Activated naive CD4-positive, alpha-beta T cell treated with anti-CD3 and anti-CD28 coated beads, Interleukin-2, amount 50 U/mL, for 16 hours (primary cell): ENCODE measurements around the gene DPYD.

Experiments used
- DNase-seq: peaks from one replicate; pipeline ENCODE4 v3.0.0-alpha.2; 2020

Gene DPYD

GRCh38 chr1:97680470-97680869, 240.4 kb downstream of the DPYD start:
- DNase-seq, result no peak

DNA sequence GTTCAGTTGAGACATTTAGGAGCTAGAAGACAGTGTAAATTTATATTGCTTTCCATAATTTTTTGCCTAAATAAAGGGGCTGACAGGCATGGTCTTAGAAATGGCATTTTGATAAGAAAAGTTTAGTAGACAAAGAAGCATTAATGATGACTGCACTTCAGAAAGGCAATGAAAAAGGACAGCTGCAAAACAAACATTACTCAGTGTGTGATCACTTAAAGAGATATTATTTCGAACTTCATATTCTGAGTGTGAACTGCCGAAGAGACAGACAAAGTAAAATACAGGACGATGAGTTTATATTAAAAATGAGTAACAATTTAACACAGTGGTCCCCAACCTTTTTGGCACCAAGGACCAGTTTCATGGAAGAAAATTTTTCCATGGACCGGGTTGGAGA, 243.1 kb downstream of the DPYD start:
- no peak for DNase-seq

DNA sequence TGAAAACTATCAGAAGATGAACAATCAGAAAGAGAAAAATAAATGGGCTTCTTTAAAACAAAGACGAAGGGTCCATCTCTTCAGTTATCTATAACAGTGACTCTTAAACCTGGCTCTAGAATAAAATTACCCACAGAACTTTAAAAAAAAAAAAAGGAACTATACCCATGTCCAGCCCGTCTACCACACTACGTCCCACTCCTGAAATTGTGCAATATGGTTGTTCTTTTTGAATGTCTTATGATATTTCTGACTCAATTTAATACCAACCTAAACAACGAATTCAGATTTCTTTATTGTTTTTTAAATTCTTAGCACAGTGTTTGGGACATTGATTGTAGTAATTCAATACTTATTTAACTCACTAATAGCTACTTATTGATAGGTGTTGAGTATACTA, 246.3 kb downstream of the DPYD start:
- DNase-seq, result no peak

DNA sequence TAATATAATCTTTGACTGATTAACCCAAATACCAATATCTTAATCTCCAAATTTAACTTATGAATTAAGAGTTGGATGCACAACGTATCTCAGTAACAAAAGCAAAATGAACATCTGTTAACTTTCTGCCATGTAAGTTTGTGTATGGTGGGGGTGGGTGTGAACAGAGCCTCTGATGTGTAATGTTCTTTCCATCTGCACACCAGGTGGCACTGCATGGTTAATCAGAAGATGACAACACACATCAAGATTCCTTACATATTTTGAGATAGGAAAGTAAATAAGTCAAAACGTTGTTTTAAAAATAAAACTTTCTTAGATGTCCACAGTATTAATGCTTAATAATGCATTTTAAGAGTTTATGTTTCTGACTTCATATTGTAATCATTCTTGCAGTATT, 251.9 kb downstream of the DPYD start:
- DNase-seq, result no peak

GRCh38 chr1:97660431-97661105, 260.3 kb downstream of the DPYD start:
- no peak for DNase-seq

- no peak for DNase-seq
Observed at GRCh38 chr1:97654876-97655585, 265.8 kb downstream of the DPYD start.

- no peak for DNase-seq
Observed at GRCh38 chr1:97651250-97651649, 269.6 kb downstream of the DPYD start.

GRCh38 chr1:97649591-97649990, 271.2 kb downstream of the DPYD start:
- DNase-seq, result no peak

DNA sequence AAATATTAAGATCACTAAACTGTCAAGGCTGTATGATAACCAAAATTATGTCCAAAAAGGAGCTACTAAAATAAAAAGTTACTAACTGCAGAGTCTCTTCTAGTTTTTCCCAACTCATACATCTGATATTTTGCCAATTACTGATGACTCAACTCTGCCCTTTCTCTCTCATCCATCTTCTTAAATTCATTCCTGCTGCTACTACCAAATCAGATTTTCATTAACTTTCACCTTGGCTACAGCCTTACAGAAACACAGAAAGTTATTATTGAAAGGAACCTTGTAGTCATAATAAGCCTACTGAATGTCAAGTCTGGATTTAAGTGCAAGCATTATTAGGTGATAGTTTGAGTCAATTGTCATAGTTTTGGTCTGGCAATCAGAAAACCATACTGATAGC, 273.1 kb downstream of the DPYD start:
- no peak for DNase-seq

- DNase-seq, result no peak
Observed at GRCh38 chr1:97646071-97646470, 274.8 kb downstream of the DPYD start.

DNA sequence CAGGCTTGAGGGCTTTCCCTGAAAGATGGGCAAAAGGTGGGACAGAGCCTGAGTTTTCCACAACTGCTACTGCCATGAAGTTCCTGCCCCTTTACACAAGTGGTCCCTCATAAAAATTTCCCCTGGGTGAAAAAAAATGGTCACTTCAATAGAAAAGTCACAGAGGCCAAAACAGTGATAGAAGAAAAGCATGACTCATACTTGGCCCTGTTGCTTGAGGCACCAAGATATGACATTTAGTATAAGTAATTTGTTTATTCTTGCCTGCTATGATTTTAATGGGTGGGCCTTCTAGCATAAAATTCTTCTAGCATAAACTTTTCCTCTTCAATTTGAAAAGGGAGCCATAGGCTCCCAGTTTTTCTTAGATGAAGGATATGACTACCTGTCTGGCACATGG, 280.2 kb downstream of the DPYD start:
- no peak for DNase-seq

DNA sequence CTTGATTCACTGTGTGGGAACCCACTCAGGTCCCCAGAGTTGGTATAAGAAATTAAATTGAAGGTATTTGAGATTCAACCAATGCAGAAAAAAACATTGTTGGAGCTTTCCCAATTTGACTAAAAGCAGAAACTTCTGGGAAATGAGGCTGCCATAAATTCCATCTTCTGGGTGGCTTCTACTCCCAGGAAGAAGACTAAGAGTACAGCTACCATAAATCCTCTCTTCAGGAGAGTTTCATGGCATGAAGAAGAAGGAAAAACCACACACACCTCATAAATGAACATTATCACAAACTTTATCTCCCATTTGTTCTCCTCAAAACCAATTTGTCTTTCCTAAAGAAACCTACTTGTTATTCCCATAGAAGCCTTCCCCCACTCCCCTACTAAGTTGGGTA, 283.9 kb downstream of the DPYD start:
- no peak for DNase-seq

DNA sequence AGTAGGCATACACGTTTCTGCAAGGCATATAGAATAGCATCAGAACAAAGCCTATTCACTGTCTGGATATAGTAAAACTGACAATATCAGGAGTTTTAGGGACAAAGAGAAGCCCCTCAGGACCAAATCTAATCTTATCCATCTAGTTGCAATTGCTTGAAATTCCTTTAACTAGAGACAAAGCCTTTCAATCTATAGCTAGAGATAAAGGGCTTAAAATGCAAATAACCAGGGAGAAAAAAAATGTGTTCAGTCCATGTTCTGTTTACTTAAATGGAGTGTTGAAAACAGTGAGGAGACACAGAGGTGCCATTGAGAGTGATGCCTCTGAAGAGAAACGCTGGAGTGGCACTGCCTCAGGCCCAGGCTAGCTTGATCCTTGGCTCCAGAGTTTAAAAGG, 286.1 kb downstream of the DPYD start:
- DNase-seq, result no peak

GRCh38 chr1:97632776-97633175, 288.1 kb downstream of the DPYD start:
- DNase-seq, result no peak

DNA sequence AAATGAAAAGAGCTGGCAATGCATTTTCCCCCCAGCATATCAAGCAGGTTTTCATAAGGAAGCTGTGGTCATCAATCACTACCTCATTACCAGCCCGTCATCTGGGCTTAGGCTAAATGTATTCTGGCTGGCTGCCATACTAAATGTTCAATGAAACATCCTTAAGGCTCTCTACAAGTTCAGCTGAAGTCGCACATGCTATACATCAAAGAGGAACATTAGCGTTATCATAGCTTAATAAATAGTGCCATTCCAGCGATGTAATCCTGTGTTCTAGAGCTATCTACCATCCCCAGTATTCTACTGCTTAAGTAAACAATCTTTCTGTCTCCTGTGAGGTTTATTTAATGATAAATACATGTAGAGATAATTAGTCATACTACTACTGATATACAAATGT, 288.8 kb downstream of the DPYD start:
- DNase-seq, result no peak

DNA sequence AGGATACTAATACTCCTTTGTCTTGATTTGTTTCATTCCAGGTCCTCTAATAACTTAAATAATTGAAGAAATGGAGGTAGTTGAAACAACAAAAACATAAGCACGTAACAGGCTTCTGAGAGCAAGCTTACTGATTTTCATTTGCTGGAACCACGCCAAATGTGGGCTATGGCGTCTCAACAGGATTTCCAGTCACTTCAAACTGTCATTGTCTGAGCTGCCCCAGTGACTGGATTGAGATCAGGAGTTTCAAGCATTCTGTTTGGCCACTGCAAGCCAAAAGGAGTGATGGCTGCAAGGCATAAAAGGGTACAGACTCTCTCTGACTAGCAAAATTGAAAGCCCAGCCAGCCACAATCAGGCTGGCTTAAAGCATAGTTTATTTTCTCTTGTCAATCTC, 289.9 kb downstream of the DPYD start:
- no peak for DNase-seq

- no peak for DNase-seq
Observed at GRCh38 chr1:97630281-97630680, 290.6 kb downstream of the DPYD start.

DNA sequence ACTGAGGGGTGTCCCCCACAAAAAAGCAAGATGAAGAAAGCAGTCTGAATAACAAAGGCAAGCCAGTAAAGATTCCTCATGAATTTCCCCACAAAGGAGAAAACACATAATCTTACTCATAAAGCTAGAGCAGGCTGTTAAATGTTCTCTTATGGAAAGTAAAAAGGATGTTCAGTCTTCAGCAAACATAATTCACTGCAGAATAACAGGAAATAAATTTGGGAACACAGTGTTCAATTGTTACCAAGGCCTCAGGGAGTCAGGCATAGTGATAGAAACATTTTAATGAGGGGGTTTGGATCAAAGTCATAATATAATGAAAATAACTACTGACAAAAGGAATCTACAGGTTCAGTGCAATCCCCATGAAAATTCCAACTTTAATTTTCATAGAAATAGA, 297.6 kb downstream of the DPYD start:
- DNase-seq, result no peak

DNA sequence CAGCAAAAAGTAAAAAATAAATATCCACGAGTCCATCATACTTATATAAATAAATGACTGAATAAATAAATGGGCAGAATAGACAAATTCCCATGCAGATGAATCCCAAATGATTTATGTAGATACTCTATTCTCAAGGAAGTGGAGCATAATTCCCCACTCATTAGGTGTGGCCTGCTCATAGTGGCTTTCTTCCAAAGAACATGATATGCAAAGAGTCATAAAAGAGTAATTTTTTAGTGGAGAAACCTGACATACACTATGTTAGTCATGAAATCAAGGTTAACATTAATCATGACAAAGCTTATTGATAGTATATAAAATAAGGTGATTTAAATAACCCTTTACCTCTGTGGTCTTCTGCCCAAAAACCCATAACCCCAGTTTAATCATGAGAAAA, 298.9 kb downstream of the DPYD start:
- DNase-seq, result no peak

DNA sequence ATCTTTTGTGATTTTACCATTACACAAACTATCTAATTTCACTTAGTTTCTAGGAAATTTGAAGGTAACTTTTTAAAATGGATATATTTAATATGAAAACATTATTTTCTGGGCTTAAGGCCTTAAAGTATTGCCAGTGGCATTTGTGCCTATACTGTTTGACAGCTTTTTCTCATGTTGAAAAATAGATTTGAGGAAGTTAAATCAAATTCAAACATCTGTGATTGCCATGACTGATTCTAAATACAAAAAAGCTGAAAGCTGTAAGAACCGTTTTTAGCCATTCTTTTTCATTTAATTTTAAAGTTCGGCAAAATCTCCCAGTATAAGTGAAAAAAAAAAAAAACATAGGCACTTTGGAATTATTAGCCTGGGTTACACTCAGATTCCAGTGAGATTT, 301.1 kb downstream of the DPYD start:
- DNase-seq, result no peak

GRCh38 chr1:97610748-97611147, 310.1 kb downstream of the DPYD start:
- no peak for DNase-seq

DNA sequence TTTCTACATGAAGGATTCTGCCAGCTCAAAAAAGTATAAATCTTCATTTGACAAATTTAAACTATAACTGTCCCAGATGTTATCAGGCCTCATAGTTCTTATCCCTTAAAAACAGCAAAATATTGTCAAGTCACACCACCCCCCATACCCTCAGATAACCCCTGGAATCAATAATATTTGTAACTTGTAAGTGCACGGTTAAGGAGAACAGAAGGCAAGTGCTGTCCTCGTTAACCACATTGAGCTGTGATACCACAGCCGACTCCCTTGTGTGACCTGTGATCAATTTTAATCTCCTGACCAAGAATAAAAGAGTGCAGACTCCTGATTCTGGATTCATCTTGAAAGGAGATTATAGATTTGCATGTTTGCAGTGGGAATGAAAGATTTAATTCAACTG, 310.7 kb downstream of the DPYD start:
- DNase-seq, result no peak

DNA sequence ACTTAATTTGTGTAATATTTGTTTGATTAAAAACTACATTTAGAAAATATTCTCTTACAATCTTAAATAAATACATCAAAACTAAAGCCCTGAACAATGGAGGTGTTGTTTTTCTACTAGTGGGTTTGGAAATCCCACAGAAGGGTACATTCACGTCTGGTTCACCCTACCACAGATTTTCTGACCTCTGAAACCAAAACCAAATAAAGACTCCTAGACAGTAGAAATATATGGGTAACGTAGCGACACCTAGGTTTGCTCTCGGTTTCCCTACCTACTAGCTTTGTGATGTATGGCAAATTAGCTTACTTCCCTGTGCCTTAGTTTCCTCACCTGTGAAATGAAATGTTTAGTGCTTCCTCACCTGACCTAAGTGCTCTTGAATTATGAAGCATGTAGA, 312.6 kb downstream of the DPYD start:
- no peak for DNase-seq

DNA sequence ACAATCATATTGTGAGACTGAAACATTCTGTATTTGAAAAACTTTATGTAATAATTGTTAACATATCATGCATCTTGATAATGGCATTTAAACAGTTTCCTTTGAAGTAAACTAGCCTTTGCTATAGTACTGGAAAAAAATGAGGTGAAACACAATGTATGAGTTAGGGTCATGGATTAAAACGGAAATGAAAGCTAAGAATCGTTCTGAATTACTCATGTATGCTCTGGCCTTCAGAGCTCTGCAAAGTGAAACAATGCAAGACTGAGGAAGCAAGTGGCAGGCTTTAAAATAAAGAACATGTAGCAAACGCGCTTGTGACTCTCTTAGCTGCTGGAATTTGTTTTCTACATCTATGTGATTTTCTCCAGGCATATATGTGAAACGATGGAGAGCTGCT, 317.1 kb downstream of the DPYD start:
- no peak for DNase-seq

DNA sequence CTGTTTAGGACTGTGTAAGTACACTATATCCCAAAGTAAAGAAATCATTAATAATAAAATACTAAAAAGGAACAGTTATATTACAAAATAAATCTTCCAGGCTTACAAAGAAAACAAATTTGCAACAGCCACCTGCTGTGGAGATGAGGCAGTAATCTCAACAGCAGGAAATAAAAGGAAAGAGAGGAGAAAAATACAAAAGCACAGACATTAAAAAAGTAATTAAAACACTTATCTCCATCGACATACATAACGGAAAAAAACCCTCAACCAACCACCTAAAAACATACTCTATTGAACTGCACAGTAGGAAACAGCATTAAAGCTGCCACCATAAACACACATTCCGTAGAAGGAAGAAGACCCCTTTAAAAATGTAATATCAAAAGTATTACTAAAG, 317.6 kb downstream of the DPYD start:
- DNase-seq, result no peak
